ELR (cell line): Measurements from ENCODE around the gene ADIG.
"Not testable (repeated sequence)": the region's sequence is repeated elsewhere in the genome, so short reads cannot be mapped to it uniquely, and the experiment has no call there.

Experiments used
- DNase-seq: peaks from one replicate; pipeline ENCODE4 v3.0.0-alpha.2; 2015; ENCODE audit warnings: low read depth

ADIG gene

DNA sequence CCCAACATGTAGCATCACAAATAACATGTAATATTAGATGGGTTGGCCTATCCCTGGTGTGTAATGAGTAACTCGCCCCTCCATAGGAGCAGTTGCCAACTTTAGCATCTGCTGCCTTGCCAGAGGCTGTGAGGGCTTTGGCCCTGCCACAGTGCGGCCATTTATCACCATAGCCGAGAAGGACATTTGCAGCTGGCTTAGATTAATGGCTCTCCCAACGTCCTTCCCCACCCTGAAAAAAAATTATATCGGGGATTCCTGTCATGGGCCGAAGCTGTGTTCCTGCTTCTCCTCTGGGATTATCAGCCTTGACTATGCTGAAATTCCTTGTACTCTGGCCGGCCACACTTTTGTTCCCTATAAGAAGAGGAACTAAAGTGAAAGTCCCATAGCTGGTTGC is 7.6 kb upstream of the ADIG start:
- no peak for DNase-seq

GRCh38 chr20:38579219-38579910 is 1.6 kb upstream of the ADIG start:
- DNase-seq: no peak

- DNase-seq: no peak
Measured at GRCh38 chr20:38579921-38580320, 1.1 kb upstream of the ADIG start.

DNA sequence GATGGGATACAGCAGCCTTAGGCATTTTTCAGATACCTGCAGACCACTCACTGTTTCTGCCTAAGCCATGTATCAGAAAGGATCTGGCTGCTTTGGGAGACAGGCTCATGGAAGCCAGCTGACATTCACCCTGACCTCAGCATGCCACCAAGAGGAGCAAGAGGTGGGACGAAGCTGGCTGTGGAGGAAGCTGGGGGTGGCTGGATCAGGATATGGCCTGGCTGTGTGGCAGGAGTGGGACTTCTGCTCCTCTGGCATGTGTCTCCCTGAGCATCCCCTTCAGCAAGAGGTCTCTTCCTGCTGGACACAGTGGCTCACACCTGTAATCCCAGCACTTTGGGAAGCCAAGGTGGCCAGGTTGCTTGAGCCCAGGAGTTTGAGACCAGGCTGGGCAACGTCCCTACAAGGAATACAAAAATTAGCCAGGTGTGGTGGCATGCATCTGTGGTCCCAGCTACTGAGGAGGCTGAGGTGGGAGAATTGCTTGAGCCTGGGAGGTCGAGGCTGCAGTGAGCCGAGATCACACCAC is 897 bp downstream of the ADIG start:
- no peak for DNase-seq

- no peak for DNase-seq
Measured at GRCh38 chr20:38583306-38583705, 2.3 kb downstream of the ADIG start.

- DNase-seq: no peak
Measured at GRCh38 chr20:38584099-38584763, 3.2 kb downstream of the ADIG start.

GRCh38 chr20:38585404-38586180 is 4.6 kb downstream of the ADIG start:
- no peak for DNase-seq

GRCh38 chr20:38586181-38586525 is 5.2 kb downstream of the ADIG start:
- no peak for DNase-seq

DNA sequence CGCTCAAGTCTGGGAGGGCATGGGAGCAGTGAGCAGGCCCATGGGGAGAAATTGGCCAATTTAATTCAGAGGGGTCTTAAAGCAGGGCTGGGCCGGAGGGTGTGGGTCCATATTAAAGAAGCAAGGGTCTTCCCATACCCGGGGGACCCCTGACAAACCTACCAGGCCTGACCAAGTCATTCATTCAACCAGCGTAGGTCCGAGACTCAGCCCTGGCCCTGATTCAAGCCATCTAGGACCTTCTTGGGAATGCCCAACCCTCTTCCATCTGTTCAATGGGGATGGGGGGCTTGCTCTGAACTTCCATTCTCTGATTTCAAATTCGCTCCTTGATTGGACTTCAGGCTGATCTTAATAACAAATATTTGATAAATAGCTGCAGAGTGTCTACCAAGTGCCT is 7.3 kb downstream of the ADIG start:
- DNase-seq: no peak

DNA sequence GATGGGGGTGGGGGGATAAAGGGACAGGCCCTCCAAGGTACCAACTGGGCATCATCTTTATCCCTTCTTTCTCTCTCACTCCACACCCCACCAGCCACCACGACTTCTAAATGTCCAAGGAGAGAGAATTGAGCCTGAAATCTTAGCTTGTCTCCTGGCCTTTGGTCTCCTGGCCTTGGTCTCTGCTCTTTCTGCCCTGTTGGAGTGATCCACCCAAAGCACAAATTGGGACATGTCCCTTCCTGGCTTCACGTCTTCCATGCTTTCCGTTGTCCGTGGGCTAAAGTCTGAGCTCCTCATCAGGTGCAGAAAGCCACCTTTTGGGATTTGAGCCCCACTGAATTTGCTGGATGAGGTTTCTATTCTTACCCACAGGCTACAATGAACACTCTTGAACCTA is 8.4 kb downstream of the ADIG start:
- no peak for DNase-seq

- no peak for DNase-seq
Measured at GRCh38 chr20:38589967-38590675, 9.1 kb downstream of the ADIG start.

GRCh38 chr20:38590676-38591473 is 9.9 kb downstream of the ADIG start:
- DNase-seq: no peak

DNA sequence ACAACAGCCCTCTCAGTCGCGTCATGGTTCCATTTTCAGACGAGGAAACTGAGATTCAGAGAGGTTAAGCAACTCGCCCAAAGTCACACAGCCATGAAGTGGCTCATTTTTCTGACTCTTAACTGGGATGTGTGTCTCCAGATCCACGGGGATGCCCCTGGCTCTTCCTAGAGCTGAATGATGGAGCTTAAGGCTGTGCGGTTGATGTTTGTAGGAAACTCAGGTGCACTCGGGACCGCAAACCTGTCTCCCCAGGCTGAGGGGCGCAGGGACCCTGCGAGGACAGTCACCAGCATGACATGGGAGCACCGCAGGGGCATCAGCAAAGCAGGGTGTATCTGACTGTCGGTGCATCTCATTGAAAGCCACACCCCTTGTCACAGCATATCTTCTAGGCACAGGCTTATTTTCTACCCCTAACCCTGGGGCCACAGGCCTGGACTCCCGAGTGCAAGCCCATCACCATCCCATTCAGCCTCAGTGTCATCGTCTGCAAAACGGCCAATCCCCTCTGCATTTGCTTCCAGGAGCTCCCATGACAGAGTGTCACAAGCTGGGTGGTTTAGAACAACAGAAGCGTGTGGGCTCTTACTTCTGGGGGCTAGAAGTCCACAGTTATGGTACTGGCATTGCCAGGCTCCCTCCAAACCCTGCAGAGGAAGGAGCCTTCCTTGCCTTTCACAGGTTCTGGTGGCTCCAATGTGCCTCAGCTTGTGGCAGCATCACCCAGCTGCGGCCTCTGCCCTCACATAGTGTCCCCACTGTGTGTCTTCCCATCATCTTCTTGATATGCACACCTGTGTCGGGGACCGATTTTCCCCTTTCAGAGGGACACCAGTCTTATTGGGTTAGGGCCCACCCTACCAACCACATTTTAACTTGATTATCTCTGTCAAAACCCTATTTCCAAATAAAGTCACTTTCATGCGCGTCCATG is 10.7 kb downstream of the ADIG start:
- no peak for DNase-seq

- peak; percentile 53 for DNase-seq
Measured at GRCh38 chr20:38592411-38592790, 11.4 kb downstream of the ADIG start.

GRCh38 chr20:38594281-38594680 is 13.3 kb downstream of the ADIG start:
- not testable (repeated sequence) for DNase-seq

DNA sequence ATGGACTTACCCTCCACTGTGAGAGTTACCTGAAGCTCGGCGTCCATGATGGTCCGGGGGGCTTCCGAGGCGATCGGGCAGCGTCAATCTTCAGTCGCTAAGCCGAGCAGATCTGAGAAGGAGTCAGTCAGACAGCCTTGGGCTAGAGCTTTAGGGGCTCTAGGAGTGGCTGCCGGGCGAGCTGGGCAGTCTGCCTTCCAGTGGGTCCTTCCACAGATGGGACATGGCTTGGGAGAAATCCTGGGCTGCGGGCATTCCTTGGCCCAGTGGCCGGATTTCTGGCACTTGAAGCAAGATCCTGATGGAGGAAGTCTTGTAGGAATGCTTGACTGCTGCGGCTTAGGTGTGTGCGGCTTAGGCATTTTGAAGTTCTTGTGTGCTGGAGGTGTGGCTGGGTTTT is 14.9 kb downstream of the ADIG start:
- not testable (repeated sequence) for DNase-seq

DNA sequence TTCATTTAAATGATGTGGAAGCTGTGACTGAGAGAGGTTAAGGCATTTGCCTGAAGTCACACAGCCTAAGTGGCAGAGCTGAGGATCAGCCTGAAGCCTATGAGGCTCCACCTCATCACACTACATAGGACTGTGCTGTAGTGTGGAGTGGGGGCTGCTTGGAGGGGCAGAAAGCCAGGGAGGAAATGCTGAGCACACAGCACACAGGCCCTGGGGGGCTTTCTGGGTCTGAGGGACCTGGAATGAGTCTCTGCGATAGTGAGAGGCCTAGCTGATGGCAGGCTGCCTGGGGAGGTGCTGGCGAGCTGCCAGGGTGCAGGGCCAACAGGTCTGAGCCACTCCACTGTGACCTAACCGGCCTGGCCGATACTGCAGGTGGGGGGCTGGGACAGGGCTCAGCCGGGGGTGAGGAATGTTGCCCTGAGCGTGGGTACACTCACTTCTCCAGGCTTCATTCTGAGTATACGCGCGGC is 18.4 kb downstream of the ADIG start:
- peak; percentile 22 for DNase-seq

GRCh38 chr20:38600057-38600456 is 19.1 kb downstream of the ADIG start:
- no peak for DNase-seq

DNA sequence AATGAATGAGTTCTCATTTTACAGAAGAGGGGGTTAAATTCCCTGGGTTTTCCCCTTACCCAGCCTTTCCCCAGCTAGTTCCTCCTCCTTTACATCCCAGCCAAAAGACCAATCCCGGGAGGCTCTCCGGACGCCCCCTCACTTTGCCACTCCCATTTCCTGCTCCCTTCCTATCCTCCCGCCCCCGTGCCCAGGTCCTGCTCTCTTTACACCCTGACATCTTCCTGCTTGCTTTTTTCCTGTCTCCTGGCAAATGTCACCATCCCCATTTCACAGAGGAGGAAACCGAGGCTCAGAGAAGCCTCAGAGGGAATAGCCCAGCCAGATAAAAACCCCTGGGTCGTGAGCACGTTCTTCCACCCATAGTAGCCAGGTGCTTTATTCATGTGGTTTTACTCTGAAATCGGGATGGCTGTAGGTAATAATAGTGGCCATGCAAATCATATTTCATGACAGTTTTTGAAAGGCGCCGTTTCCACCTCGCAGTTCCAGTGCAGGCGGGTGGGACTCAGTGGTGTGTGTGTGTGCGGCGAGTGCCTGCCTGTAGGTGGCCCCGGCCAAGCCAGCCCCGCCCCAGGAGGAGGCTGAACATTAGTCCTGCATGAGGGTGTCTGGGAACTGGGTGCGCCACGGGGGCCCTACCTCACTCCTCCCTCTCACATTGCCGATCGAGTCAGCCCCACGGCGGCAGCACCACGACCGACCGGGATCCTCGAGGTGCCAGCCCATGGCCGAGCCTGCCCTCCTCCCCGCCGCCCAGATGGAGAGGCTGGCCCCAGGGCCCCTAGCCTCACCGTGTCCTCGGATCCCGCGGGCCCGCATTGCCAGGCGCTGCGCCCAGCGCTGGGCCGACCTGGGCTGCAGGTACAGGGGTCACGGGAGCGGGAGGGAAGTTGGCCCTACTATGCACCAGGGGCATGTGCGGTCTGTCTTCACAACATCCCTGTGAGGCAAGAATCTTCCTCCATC is 20.5 kb downstream of the ADIG start, which contains the start of gene ARHGAP40:
Gene ARHGAP40, plus strand, starts transcription at position 594 of the 969 bp plus-strand sequence.
- peak; percentile 68 for DNase-seq
